ENCODE results near the gene OPRM1.

- no peak for TF ChIP-seq POLR2AphosphoS5 (IDR thresholded peaks at IDR 0.05; ENCODE audit: low read depth, low read length)
- TF ChIP-seq SIN3A (IDR thresholded peaks at IDR 0.05; ENCODE audit: borderline replicate concordance, insufficient read depth, low read length), result no peak
- TF ChIP-seq TAF1 (IDR thresholded peaks at IDR 0.05; ENCODE audit: borderline replicate concordance, insufficient read depth, low read length), result no peak
- TF ChIP-seq, protein P1, sequence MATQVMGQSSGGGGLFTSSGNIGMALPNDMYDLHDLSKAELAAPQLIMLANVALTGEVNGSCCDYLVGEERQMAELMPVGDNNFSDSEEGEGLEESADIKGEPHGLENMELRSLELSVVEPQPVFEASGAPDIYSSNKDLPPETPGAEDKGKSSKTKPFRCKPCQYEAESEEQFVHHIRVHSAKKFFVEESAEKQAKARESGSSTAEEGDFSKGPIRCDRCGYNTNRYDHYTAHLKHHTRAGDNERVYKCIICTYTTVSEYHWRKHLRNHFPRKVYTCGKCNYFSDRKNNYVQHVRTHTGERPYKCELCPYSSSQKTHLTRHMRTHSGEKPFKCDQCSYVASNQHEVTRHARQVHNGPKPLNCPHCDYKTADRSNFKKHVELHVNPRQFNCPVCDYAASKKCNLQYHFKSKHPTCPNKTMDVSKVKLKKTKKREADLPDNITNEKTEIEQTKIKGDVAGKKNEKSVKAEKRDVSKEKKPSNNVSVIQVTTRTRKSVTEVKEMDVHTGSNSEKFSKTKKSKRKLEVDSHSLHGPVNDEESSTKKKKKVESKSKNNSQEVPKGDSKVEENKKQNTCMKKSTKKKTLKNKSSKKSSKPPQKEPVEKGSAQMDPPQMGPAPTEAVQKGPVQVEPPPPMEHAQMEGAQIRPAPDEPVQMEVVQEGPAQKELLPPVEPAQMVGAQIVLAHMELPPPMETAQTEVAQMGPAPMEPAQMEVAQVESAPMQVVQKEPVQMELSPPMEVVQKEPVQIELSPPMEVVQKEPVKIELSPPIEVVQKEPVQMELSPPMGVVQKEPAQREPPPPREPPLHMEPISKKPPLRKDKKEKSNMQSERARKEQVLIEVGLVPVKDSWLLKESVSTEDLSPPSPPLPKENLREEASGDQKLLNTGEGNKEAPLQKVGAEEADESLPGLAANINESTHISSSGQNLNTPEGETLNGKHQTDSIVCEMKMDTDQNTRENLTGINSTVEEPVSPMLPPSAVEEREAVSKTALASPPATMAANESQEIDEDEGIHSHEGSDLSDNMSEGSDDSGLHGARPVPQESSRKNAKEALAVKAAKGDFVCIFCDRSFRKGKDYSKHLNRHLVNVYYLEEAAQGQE (IDR thresholded peaks at IDR 0.05; ENCODE audit: insufficient read depth in 1 of 2, low read depth in 2 of 2, low read length in 2 of 2), result no peak
- no peak for TF ChIP-seq FOXP2 (optimal IDR thresholded peaks at IDR 0.05; ENCODE audit: borderline replicate concordance, extremely low read depth, extremely low read length, insufficient read depth)
Observed at GRCh38 chr6:154001494-154002285, 37.4 kb upstream of the OPRM1 start.
